Transverse colon (tissue), 4 donors: ENCODE data around the gene MEF2A. TPM values are rescaled to one million over a fixed set of nuclear protein-coding genes. Genes with fewer than 3 reads are reported as not detected.
"Not testable (repeated sequence)": the region's sequence is repeated elsewhere in the genome, so short reads cannot be mapped to it uniquely, and the experiment has no call there.

Experiments
- DNase-seq: peaks from one replicate; pipeline ENCODE4 v3.0.0-alpha.2; 2019
- H3K27ac ChIP-seq, 4 donors: fragments of 200-600 bp; sonication (generic); 2 replicates each; pipeline ENCODE4 v1.5.1; 2016 to 2018; ENCODE audit warnings: inconsistent platforms in 4 of 4
- H3K27me3 ChIP-seq: fragments of 200-600 bp; sonication (generic); 2 replicates; pipeline ENCODE4 v1.5.1; 2017; ENCODE audit warnings: inconsistent platforms
- H3K36me3 ChIP-seq, 4 donors: fragments of 200-600 bp; sonication (generic); 2 replicates each; pipeline ENCODE4 v1.5.1; 2017 to 2019; ENCODE audit warnings: inconsistent platforms in 4 of 4
- H3K4me1 ChIP-seq, 4 donors: fragments of 200-600 bp; sonication (generic); 2 replicates each; pipeline ENCODE4 v1.5.1; 2017 to 2020; ENCODE audit warnings: inconsistent platforms in 4 of 4
- H3K4me3 ChIP-seq, 4 donors: fragments of 200-600 bp; sonication (generic); 1 replicate in 1 of 4; 2 replicates in 3 of 4; pipeline versions ENCODE4 v1.5.1 to v1.6.1; 2017 to 2019; ENCODE audit warnings: inconsistent platforms in 4 of 4
- H3K9me3 ChIP-seq, 2 donors: fragments of 200-600 bp; sonication (generic); 2 replicates each; pipeline ENCODE4 v1.5.1; 2017 to 2019; ENCODE audit warnings: inconsistent platforms in 2 of 2
- EP300 ChIP-seq: sonication (generic); formaldehyde crosslinking; IDR thresholded peaks from one replicate; pipeline ENCODE4 v1.6.1; 2017; ENCODE audit warnings: antibody characterized with exemption, low read depth
- POLR2A ChIP-seq: fragments of 450-650 bp; IDR thresholded peaks from one replicate; pipeline ENCODE4 v1.6.1; 2016; ENCODE audit warnings: antibody characterized with exemption, mild to moderate bottlenecking, moderate library complexity
- POLR2AphosphoS5 ChIP-seq, 3 donors: sonication (generic); formaldehyde crosslinking; IDR thresholded peaks; one replicate each; pipeline ENCODE4 v1.6.1; 2016; ENCODE audit warnings: antibody characterized with exemption in 3 of 3
- whole genome bisulfite sequencing, 2 donors: methylation state at CpG; one replicate each; pipeline ENCODE4 v1.1.5; 2018; ENCODE audit warnings: low coverage in 1 of 2; 5-methylcytosine and 5-hydroxymethylcytosine counted together
- in situ Hi-C, 4 donors: fragments of 200-750 bp; cut with MboI; loops; one replicate each; pipeline versions ENCODE4 v1.15.0 to v1.15.1; 2017; ENCODE audit warnings: low sequenced_read_pairs in 3 of 4, low pct_ligation_motif_present in 1 of 4, low pct_unique_long_range_greater_than_20kb in 1 of 4
- intact Hi-C: fragments of 100-400 bp; cut with DNase I; formaldehyde crosslinking; loops from one replicate; pipeline ENCODE4 v1.15.1; 2023; ENCODE audit warnings: low total_unique reads
- total RNA-seq, 4 donors: library from RNA; depleted of rRNA; stranded (reverse); fragments of >200 nt; gene quantifications; one replicate each; pipeline ENCODE4 v1.1.0, GENCODE V29; 2016
- TF ChIP-seq, protein P1 (sequence below), 5 experiments: fragments of 200-600 bp in 3 of 5; fragments of 450-650 bp in 2 of 5; sonication (generic) in 3 of 5; IDR thresholded peaks; 1 replicate in 2 of 5; 2 replicates in 3 of 5; pipeline ENCODE4 v1.5.1; 2016 to 2017; ENCODE audit warnings: antibody characterized with exemption in 5 of 5, inconsistent platforms in 3 of 5, mild to moderate bottlenecking in 2 of 5, moderate library complexity in 1 of 5

Gene MEF2A
- total RNA-seq, 4 donors from 2014 or later, result 37.4 to 62.5 (median 51.8) TPM

GRCh38 chr15:99741835-99742234, 176.1 kb downstream of the MEF2A start:
- Histone ChIP-seq H3K27me3 (no peaks in the 10 kb centered on the region), H3K36me3 (no peaks in the 10 kb centered on the region), H3K4me3 (no peak overlapping the region), H3K27ac (no peak overlapping the region), H3K9me3 (no peaks in the 10 kb centered on the region), H3K4me1 (no peaks in the 10 kb centered on the region)
- TF ChIP-seq POLR2A (no peak), EP300 (no peak), POLR2AphosphoS5 (IDR thresholded peaks at IDR 0.05) (no peak)
- TF ChIP-seq, protein P1, sequence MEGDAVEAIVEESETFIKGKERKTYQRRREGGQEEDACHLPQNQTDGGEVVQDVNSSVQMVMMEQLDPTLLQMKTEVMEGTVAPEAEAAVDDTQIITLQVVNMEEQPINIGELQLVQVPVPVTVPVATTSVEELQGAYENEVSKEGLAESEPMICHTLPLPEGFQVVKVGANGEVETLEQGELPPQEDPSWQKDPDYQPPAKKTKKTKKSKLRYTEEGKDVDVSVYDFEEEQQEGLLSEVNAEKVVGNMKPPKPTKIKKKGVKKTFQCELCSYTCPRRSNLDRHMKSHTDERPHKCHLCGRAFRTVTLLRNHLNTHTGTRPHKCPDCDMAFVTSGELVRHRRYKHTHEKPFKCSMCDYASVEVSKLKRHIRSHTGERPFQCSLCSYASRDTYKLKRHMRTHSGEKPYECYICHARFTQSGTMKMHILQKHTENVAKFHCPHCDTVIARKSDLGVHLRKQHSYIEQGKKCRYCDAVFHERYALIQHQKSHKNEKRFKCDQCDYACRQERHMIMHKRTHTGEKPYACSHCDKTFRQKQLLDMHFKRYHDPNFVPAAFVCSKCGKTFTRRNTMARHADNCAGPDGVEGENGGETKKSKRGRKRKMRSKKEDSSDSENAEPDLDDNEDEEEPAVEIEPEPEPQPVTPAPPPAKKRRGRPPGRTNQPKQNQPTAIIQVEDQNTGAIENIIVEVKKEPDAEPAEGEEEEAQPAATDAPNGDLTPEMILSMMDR (IDR thresholded peaks at IDR 0.05), result no peak
- WGBS, 2 donors, result 67% methylated on average over 2 of the region's 2 CpGs; no CpG with 5 or more reads in 1 of the 2 donors
- no peak for DNase-seq
- in situ Hi-C loops, result no loop called here
- intact Hi-C loops, result no loop called here

DNA sequence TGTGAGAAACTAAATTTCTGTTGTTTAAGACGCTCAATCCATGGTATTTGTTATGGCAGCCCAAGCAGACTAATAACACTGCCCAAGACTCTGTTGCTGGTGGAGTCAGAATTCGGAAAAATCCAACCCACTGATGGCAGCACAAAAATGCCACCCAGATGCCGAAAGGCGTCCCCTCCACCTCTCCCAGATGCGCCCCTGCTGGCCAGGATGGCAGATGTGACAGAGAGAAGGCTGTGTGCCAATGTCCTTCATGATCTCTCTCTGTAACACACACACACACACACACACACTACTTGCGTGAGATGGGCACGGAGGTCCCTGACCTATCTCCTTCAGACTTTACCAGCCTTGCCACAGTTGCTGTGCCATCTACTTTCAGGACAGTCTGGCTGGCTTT, 178.4 kb downstream of the MEF2A start:
- Histone ChIP-seq H3K9me3 (no peaks in the 10 kb centered on the region), H3K36me3 (no peaks in the 10 kb centered on the region), H3K4me1 (no peaks in the 10 kb centered on the region), H3K4me3 (no peak overlapping the region), H3K27me3 (no peaks in the 10 kb centered on the region), H3K27ac (no peak overlapping the region)
- intact Hi-C loops, result no loop called here
- TF ChIP-seq EP300, result no peak
- no peak for TF ChIP-seq POLR2A
- TF ChIP-seq, protein P1 (IDR thresholded peaks at IDR 0.05), result no peak
- no peak for TF ChIP-seq POLR2AphosphoS5 (IDR thresholded peaks at IDR 0.05)
- in situ Hi-C loops, result no loop called here
- WGBS, 2 donors, result 89% methylated on average over 7 of the region's 7 CpGs; no CpG with 5 or more reads in 1 of the 2 donors
- DNase-seq, result no peak

DNA sequence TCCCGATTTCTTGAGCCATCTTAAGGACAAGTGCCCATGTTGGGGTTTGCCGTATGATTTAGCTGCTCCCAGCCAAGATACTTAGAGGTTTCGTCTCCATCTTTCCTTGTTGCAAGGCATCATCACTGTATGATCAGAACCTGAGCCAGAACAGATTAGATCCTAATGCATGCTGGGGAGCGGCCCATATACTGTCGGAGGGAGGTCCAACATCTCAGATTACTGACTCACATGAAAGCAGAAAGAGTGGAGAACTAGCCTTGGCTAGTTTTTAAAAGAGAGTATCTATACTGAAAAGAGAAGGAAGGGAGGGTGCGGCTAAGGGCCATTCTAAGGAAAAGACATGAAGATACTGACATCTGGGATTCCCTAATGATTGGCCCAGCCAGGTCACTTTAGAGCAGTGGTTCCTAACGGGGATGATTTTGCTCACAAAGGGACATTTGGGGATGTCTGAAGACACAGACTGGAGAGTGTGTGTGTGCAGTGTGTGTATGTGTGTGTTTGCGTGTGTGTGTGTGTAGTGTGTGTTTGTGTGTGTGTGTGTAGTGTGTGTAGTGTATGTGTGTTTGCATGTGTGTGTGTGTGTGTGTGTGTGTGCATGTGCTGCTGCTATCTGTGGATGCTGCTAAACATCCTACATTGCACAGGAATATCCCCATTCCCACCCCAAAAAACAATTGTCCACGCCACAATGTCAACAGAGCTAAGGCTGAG, 179.7 kb downstream of the MEF2A start:
- H3K4me3 ChIP-seq, result no peak overlapping the region
- H3K36me3 ChIP-seq, result no peaks in the 10 kb centered on the region
- TF ChIP-seq POLR2A (no peak), EP300 (no peak), POLR2AphosphoS5 (IDR thresholded peaks at IDR 0.05) (no peak)
- TF ChIP-seq, protein P1 (IDR thresholded peaks at IDR 0.05), result no peak
- in situ Hi-C loops, result no loop called here
- no peaks in the 10 kb centered on the region for H3K4me1 ChIP-seq
- 89 to 98% methylated on average over 7 to 9 of the region's 9 CpGs for WGBS, 2 donors
- DNase-seq, result no peak
- no peaks in the 10 kb centered on the region for H3K27me3 ChIP-seq
- intact Hi-C loops, result no loop called here
- H3K9me3 ChIP-seq, result no peaks in the 10 kb centered on the region
- no peak overlapping the region for H3K27ac ChIP-seq

DNA sequence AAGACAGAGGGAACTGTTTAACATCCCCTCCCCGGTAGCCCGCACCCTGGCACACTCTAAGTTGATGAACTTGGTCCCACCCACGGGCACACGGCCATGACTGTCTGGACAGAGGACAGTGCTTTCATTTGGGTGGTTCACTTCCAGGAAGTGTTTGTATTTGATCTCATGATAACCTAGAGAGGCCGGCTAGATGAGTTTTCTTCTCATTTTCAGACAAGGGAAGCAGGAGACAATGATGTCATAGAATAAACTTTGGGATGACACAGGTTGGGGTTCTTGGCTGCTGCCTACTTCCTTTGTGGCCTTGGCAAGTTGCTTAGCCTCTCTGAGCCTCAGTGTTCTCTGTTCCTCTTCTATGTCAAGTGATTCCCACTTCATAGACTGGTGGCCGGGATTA, 183.6 kb downstream of the MEF2A start:
- Histone ChIP-seq H3K36me3 (no peaks in the 10 kb centered on the region), H3K9me3 (no peaks in the 10 kb centered on the region), H3K27ac (no peak overlapping the region), H3K27me3 (no peaks in the 10 kb centered on the region), H3K4me1 (no peaks in the 10 kb centered on the region), H3K4me3 (no peak overlapping the region)
- WGBS, 2 donors, result 54 to 83% methylated on average over 1 to 6 of the region's 6 CpGs
- in situ Hi-C loops (no loop called here), intact Hi-C loops (no loop called here)
- peak; percentile 33 for DNase-seq
- no peak for TF ChIP-seq EP300

GRCh38 chr15:99750326-99750725, 184.5 kb downstream of the MEF2A start:
- H3K36me3 ChIP-seq, H3K4me3 ChIP-seq, intact Hi-C loops, H3K27me3 ChIP-seq, in situ Hi-C loops, H3K27ac ChIP-seq, H3K4me1 ChIP-seq, DNase-seq, H3K9me3 ChIP-seq: not testable (repeated sequence)
- WGBS, 2 donors, result 68 to 94% methylated on average over 4 to 11 of the region's 11 CpGs
